Activated effector memory CD4-positive, alpha-beta T cell treated with anti-CD3 and anti-CD28 coated beads, Interleukin-2, amount 50 U/mL, for 16 hours (primary cell): ENCODE data around the gene RNF167.

Experiments used
- DNase-seq: peaks from one replicate; pipeline ENCODE4 v3.0.0-alpha.2; 2020

Gene RNF167

DNA sequence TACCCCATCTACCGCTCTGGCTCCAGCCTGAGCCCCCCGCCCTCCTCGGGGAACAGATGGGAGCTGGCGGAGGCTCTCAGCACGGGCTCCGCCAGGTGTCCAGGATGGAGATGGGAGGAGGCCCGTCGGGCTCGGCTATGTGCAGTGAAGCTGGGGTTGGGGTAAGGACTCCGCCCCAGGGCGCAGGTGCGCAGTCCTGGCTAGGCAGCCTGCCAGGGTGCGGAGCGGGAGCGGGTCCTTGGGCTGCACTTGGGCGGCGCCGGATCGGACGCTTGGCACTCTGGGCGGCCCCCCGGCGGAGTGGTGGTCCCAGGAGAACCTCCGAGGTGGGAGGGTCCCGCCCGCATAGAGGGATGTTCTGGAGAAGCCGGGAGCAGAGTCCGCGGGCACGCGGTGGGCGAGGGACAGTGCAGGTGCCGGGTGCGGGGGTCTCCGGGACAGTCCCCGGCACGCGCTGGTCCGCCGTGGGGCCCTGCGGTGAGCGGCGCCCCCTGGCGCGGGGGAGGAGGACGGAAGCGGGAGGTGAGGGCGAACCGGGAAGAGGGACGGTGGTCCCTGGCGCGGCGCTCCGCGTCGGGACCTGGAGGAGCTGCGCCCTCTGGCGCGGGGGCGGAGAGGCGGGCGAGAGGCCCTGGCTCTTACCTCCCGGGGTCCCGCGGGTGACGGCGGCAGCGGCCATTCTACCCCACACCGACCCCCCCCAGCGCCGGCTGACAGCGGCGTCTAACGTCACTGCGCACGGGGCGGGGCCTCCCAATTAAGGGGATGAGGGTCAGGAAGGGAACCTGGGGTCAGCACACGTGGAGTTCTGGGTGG, 47.1 kb downstream of the RNF167 start, which contains the start of gene CAMTA2:
TSS of gene CAMTA2 (minus strand) at position 725 of the 816 bp plus-strand sequence. CDS start 1,453 bp downstream, outside the sequence.
- peak; percentile 96 for DNase-seq

DNA sequence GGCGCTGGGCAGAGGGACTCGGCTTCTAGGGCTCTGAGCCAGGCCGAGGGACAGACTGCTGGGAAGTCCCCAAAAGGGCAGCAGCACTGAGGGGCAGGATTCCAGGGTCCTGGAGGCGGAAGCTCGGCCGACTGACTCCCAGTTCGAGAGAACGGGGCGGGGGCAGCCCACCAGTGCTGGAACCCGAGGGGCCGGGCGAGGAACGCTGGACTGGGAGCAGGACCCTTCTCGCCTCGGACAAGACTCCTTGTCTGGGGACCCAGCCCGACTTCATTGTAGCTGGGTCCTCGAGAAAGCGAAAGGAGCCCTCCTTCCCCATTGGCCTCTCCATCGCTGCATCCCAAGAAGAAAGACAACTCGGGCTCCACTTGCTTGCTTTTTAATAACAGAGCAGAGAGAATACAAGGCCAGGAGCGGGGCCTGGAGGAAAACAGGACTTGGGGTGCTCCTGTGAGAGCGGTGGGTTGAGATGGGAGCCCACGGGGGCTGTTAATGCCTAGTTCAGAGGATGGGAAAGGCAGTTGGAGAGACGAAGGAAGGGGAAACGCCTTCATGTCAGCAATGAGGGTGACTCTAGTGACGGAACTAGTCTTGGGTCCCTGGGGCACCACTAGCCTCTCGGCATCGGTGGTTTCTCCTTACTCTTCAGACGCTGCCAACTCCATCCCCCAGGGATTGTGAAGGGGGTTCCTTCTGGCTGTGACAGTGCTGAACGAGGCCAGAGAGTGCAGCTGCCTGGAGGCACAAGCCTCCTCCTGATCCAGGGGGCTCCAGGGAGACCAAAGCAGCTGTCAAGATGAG, 47.9 kb downstream of the RNF167 start:
- no peak for DNase-seq

DNA sequence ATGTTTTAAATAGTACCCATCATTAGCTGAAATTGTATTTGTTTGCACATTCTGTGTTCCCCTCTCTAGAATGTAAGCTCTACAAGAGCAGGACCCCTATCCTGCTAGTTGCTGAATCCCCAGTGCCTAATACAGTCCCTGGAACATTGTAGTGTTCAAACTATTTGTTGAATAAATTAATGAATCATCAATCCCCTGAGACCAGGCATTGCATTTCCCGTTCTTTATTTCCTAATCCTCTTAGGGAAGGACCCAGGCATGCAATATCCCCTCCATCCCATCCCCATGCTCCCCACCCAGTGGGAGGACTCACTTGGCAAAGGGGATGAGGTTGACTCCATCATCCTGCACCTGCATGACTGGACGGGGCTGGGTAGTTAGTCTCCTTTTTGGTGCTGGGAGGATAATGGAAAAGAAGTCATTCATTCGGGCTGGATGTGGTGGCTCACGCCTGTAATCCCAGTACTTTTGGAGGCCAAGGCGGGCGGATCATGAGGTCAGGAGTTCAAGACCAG, 54.1 kb downstream of the RNF167 start:
- no peak for DNase-seq
